Jurkat, Clone E6-1 (cell line): Measurements from ENCODE around the gene PPFIA1. TPM values are rescaled to one million over a fixed set of nuclear protein-coding genes. Genes with fewer than 3 reads are reported as not detected.
A peak's percentile ranks its signal among the peaks of the same experiment; 100 is the strongest.

Experiments used
- DNase-seq: peaks from one replicate; pipeline ENCODE4 v3.0.0-alpha.2; 2011; ENCODE audit warnings: low read depth, low spot score
- H3K4me3 ChIP-seq: 2 replicates; pipeline ENCODE4 v1.5.1; 2011; ENCODE audit warnings: mild to moderate bottlenecking, low read length, control low read depth, moderate library complexity
- polyA plus RNA-seq: library from polyadenylated mRNA; unstranded; fragments of >200 nt; gene quantifications from one replicate; pipeline ENCODE4 v1.2.1, GENCODE V29; 2012; ENCODE audit warnings: missing spikeins; ENCODE audit not compliant: insufficient read length, insufficient read depth

The PPFIA1 gene
- 30.7 TPM for polyA plus RNA-seq

DNA sequence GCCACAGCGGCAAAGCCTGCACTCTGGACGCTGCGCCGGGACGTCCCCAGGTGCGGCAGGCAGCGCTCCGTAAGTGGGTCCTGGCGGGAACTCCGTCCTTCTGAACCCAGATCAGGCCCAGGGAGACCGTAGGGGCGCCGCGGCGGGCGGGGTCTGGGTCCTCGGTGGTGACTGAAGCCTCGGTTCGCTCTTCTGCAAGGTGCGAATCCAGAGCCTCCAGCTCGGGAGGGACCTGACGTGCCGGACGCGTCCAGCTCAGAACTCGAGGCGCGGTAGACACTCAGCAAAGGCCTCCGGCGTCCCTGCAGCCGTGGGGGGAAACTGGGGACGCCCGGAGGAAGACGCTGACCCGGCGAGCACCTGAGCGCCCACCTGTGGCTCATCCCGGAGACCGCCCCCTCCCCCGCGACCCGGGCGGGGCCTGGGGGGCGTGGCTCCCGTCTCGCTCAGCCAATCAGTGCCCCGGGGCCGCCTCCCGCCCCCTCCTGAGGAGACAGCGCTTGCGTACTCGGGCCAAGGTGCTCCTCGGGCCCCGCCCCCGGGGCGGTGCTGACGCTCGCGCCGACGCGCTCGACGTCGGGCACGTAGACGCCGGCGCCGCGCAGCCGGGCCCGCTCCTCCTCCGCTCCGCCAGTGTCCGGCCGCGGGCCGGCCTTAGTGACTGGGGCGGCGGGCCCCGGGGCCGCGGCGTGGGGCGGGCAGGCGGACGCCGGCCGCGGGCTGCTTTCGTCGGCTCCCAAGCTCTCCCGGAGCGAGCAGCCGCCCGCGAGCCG, at the start of gene PPFIA1:
PPFIA1 (plus strand) TSS at position 587 of the 773 bp plus-strand sequence. CDS start 1,483 bp downstream, outside the sequence.
- peak within 1 kb of the TSS; percentile 74 for H3K4me3 ChIP-seq
- DNase-seq: peak; percentile 86

GRCh38 chr11:70220920-70221319, 49.6 kb upstream of the PPFIA1 start:
- no peak overlapping the region for H3K4me3 ChIP-seq
- DNase-seq: no peak

GRCh38 chr11:70225681-70226177, 44.8 kb upstream of the PPFIA1 start:
- no peak for DNase-seq
- no peak overlapping the region for H3K4me3 ChIP-seq

DNA sequence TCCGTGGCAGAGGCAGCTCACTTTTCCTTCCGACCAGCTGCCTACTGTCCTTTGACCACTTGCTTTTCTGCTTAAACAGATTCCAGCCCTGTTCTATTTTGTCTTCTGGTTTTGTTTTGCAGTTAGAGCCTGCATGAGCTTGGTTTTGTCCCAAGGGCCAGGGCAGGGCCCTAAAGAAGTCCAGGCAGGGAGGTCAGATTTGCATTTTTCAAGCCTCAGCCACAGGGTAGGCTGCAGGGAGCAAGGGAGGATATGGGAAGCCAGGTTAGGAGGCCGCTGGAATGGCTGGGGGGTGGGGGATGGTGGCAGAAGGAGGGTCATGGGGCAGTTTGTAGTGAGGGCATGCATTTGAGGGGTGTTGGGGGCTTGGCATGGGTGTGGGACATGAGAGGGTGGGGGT, 44.3 kb upstream of the PPFIA1 start:
- DNase-seq: no peak
- no peak overlapping the region for H3K4me3 ChIP-seq

- H3K4me3 ChIP-seq: no peak overlapping the region
- DNase-seq: no peak
Observed at GRCh38 chr11:70226967-70227366, 43.5 kb upstream of the PPFIA1 start.

DNA sequence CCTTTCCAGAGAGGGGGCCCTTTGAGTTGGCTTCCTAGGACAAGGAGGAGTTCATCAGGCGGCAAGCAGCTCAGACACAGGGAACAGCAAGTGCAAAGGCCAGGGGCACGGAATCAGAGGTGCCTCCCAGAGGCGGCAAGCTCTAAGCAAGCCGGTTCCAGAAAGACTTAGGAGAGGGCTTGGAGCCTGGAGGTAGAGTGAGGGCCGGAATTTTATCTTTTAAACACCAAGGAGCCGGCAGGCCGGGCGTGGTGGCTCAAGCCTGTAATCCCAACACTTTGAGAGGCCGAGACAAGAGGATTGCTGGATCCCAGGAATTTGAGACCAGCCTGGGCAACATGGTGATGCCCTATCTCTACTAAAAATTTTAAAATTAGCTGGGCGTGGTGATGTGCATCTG, 40.8 kb upstream of the PPFIA1 start:
- H3K4me3 ChIP-seq: no peak overlapping the region

DNA sequence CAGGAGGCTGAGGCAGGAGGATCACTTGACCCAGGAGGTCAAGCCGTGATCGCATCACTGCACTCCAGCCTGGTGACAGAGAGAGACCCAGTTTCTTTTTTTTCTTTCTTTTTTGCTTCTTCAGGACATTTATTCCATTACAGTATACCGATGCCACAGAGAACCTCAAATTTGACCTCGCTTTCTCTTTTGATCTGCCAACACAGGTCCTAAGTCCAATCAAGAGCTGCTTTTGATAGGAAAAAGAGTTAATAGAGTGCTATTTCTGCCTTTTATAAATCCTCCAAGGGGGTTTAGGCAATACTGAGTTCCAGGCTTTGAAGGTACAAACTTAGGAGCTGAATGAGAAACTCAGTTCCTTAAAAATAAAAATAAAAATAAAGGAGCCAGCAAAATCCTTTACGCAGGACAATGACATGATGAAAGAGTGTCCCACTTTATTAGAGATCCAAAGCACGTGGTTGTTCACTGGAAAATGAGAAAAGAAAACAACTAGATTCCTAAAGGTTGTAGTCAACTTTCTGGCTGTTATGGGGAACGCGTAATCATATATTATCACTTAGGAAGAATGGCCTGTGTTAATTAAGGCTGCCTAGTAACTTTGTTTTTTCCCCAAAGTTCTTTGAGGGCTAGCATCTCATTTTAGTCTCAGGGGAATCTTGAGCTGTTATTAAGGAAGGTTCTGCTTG, 40.2 kb upstream of the PPFIA1 start:
- no peak overlapping the region for H3K4me3 ChIP-seq
- DNase-seq: no peak

More for the DNA sequence above, 40.8 kb upstream of the PPFIA1 start:
- DNase-seq: no peak

DNA sequence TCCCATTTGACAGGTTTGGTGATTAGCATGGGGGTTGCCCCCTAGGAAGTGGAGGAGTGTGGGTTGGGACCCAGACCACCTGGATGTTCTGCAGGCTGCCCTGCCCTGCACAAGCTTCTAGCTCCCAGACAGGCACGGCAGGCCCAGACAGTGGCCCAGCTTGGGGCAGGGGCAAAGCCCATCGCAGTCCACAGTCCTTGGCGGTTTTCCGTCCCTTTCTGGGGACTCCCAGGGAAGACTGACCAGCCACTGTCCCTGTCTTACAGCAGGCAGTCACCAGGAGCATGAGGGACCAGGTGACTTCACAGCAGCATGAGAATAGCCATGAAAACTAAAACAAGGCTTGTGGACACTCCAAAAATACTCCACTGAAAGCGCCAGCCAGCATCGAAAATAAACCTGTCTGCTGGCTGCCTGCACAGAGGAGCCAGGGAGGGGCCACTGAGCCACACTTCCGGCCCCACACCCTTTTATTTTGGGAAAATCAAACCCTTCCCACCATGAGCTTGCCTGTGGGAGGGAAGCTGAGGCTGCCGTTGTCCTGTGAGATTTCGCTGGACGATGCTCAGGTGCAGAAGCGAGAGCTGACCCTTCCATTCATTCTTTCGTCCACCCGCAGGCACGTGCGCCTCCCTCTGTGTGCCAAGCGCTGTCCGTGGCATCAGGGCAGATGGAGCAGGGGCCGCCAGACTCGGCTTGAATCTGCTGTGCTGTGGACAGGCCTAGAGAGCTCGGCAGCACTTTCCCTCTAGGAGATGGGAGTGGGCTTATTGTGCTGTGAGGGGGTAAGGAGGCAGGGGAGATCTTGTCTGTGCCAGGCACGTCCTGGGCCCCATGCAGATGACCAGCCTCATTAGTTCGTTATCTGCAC, 39.4 kb upstream of the PPFIA1 start:
- DNase-seq: no peak
- no peak overlapping the region for H3K4me3 ChIP-seq

GRCh38 chr11:70233034-70233433, 37.5 kb upstream of the PPFIA1 start:
- no peak for DNase-seq
- no peak overlapping the region for H3K4me3 ChIP-seq

DNA sequence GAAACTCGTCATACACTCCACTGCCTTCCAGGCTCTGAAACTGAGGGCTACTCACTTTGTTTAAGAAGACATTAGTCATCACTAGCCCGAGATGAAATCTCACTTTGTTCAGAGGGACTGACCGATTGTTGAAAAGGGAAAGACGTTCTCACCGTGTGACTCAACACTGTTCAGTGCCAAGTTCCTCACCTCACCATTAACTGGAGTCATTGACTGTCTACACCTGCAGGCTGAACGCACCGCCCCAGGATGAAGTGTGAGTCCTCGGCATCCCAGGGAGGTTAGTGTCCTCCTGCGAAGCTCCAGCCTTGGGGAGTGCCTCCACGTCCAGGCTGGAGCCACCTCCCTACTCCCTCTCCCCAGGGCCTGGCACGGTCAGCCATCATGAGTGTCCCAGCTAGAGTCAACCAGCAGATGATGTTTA, 37.0 kb upstream of the PPFIA1 start:
- no peak overlapping the region for H3K4me3 ChIP-seq
- DNase-seq: no peak

GRCh38 chr11:70233962-70234361, 36.5 kb upstream of the PPFIA1 start:
- no peak overlapping the region for H3K4me3 ChIP-seq
- no peak for DNase-seq

DNA sequence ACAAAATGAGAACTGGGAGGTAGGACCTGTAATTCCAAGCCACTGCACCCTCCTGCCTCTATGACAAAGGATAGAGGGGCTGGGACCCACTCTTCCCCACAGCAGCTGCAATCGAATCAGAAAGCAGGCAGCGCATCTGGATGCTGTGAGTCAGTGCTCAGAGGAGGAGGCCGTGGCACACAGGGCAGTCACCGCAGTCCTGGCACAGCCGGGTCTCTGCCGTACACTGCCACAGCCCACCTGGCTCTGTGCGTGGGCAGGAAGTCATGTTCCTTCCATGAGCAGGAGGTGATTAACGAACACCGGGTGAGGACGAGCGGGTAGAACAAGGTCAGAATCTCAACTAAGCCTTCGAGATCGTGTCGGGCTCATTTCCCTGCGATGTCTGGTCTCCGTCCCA, 30.2 kb upstream of the PPFIA1 start:
- peak overlapping the region; percentile 11 for H3K4me3 ChIP-seq
- DNase-seq: peak; percentile 23

DNA sequence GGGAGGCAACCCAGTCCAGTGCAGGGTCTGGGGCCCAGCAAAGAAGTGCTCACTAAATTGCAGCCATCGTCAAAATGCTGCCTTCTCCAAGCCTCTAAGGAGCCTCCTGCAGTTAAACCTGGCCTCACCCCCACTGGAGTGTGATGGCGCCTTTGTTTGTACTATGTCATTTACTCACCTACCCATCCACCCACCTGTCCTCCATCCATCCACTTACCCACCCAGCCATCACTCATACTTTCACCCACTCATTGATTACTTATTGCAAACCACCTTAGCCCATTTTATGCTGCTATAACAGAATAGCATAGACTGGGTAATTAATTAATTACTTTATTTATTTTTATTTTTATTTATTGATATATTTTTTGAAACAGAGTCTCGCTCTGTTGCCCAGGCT, 28.8 kb upstream of the PPFIA1 start:
- no peak overlapping the region for H3K4me3 ChIP-seq
- DNase-seq: no peak

GRCh38 chr11:70242885-70243284, 27.6 kb upstream of the PPFIA1 start:
- no peak for DNase-seq

GRCh38 chr11:70243912-70244652, 26.4 kb upstream of the PPFIA1 start:
- H3K4me3 ChIP-seq: no peak overlapping the region
- DNase-seq: no peak

More at GRCh38 chr11:70242885-70243284, 27.6 kb upstream of the PPFIA1 start:
- H3K4me3 ChIP-seq: no peak overlapping the region

GRCh38 chr11:70244698-70245097, 25.8 kb upstream of the PPFIA1 start:
- no peak overlapping the region for H3K4me3 ChIP-seq
- DNase-seq: no peak

- no peak for DNase-seq
- H3K4me3 ChIP-seq: no peak overlapping the region
Observed at GRCh38 chr11:70246196-70246595, 24.3 kb upstream of the PPFIA1 start.

- no peak for DNase-seq
- H3K4me3 ChIP-seq: no peak overlapping the region
Observed at GRCh38 chr11:70247042-70247709, 23.3 kb upstream of the PPFIA1 start.
